GM23338 (cell line): ENCODE results near the gene LETMD1. TPM values are rescaled to one million over a fixed set of nuclear protein-coding genes. Genes with fewer than 3 reads are reported as not detected.

ENCODE experiments used
- ATAC-seq: fragments of 200-7000 bp; cut with Tn5 transposase; 3 replicates; pipeline ENCODE4 v1.9.1; 2020
- DNase-seq: peaks from one replicate; pipeline ENCODE4 v3.0.0-alpha.2; 2015; ENCODE audit warnings: low spot score
- H2AFZ ChIP-seq: fragments of 200-600 bp; sonication (generic); 2 replicates; pipeline ENCODE4 v1.8.0; 2016; ENCODE audit warnings: antibody characterized with exemption, mild to moderate bottlenecking, moderate library complexity
- H3F3A ChIP-seq: fragments of 200-600 bp; sonication (generic); replicated peaks from 2 replicates; pipeline ENCODE4 v1.8.0; 2017; ENCODE audit warnings: antibody characterized with exemption, mixed run types, low read depth
- H3K27ac ChIP-seq: fragments of 200-600 bp; sonication (generic); 2 replicates; pipeline ENCODE4 v1.6.1; 2016; ENCODE audit warnings: low read depth
- H3K27me3 ChIP-seq: fragments of 200-600 bp; sonication (generic); 2 replicates; pipeline ENCODE4 v1.8.0; 2016; ENCODE audit warnings: mild to moderate bottlenecking, mixed run types, moderate library complexity; ENCODE audit not compliant: insufficient read depth
- H3K36me3 ChIP-seq: fragments of 200-600 bp; sonication (generic); 2 replicates; pipeline ENCODE4 v1.8.0; 2016; ENCODE audit warnings: mild to moderate bottlenecking; ENCODE audit not compliant: insufficient read depth
- H3K4me1 ChIP-seq: fragments of 200-600 bp; sonication (generic); 2 replicates; pipeline ENCODE4 v1.8.0; 2016; ENCODE audit warnings: mild to moderate bottlenecking, moderate library complexity; ENCODE audit not compliant: insufficient read depth
- H3K4me2 ChIP-seq: fragments of 200-600 bp; sonication (generic); 2 replicates; pipeline ENCODE4 v1.7.1; 2017; ENCODE audit warnings: mixed run types
- H3K4me3 ChIP-seq: fragments of 200-600 bp; sonication (generic); 2 replicates; pipeline ENCODE4 v1.6.1; 2016; ENCODE audit warnings: mixed run types
- H3K79me2 ChIP-seq: fragments of 200-600 bp; sonication (generic); replicated peaks from 2 replicates; pipeline ENCODE4 v1.8.0; 2017; ENCODE audit warnings: mild to moderate bottlenecking; ENCODE audit not compliant: insufficient read depth
- H3K9me2 ChIP-seq: fragments of 200-600 bp; sonication (generic); 2 replicates; pipeline ENCODE4 v1.8.0; 2017; ENCODE audit not compliant: insufficient read depth
- H4K20me1 ChIP-seq: fragments of 200-600 bp; sonication (generic); replicated peaks from 2 replicates; pipeline ENCODE4 v1.8.0; 2017; ENCODE audit warnings: mild to moderate bottlenecking; ENCODE audit not compliant: insufficient read depth
- H3K27ac Mint-ChIP-seq: 2 replicates; pipeline ENCODE4 v1.8.0; 2020; ENCODE audit warnings: inconsistent platforms, mild to moderate bottlenecking, moderate library complexity, mixed read lengths
- H3K27me3 Mint-ChIP-seq: 3 replicates; pipeline ENCODE4 v1.8.0; 2022; ENCODE audit warnings: low read depth, mild to moderate bottlenecking, moderate library complexity, mixed read lengths, inconsistent platforms; ENCODE audit not compliant: insufficient read depth, poor library complexity
- H3K36me3 Mint-ChIP-seq: 3 replicates; pipeline ENCODE4 v1.8.0; 2021; ENCODE audit warnings: low read depth, mild to moderate bottlenecking, inconsistent platforms, moderate library complexity, mixed read lengths
- H3K4me1 Mint-ChIP-seq: 3 replicates; pipeline ENCODE4 v1.8.0; 2020; ENCODE audit warnings: mild to moderate bottlenecking, inconsistent platforms, mixed read lengths
- H3K4me3 Mint-ChIP-seq: 3 replicates; pipeline ENCODE4 v1.8.0; 2021; ENCODE audit warnings: moderate library complexity, mild to moderate bottlenecking, inconsistent platforms, mixed read lengths
- H3K9me3 Mint-ChIP-seq: 3 replicates; pipeline ENCODE4 v1.8.0; 2020; ENCODE audit warnings: moderate library complexity, mild to moderate bottlenecking, inconsistent platforms, mixed read lengths
- CREB1 ChIP-seq: fragments of 250-450 bp; sonication (Bioruptor Pico); IDR thresholded peaks from 2 replicates; pipeline ENCODE4 v1.5.0; 2020; ENCODE audit warnings: low read depth, mild to moderate bottlenecking, moderate library complexity
- EZH2 ChIP-seq: fragments of 200-600 bp; sonication (generic); IDR thresholded peaks from one replicate; pipeline ENCODE4 v1.8.0; 2017; ENCODE audit warnings: antibody characterized with exemption, mild to moderate bottlenecking, low read depth; ENCODE audit not compliant: unreplicated experiment
- EZH2phosphoT487 ChIP-seq: fragments of 200-600 bp; sonication (generic); IDR thresholded peaks from one replicate; pipeline ENCODE4 v1.8.1; 2018; ENCODE audit warnings: antibody characterized with exemption; ENCODE audit not compliant: unreplicated experiment
- JUNB ChIP-seq: IDR thresholded peaks from one replicate; pipeline ENCODE4 v1.6.1; 2016; ENCODE audit warnings: antibody characterized with exemption; ENCODE audit not compliant: unreplicated experiment
- NANOG ChIP-seq: IDR thresholded peaks from 2 replicates; pipeline ENCODE4 v1.6.1; 2016; ENCODE audit warnings: antibody characterized with exemption, borderline replicate concordance
- POLR2AphosphoS5 ChIP-seq: IDR thresholded peaks from 2 replicates; pipeline ENCODE4 v1.6.1; 2016; ENCODE audit warnings: antibody characterized with exemption, low read depth
- STAT1 ChIP-seq: IDR thresholded peaks from one replicate; pipeline ENCODE4 v1.6.1; 2016; ENCODE audit warnings: antibody characterized with exemption; ENCODE audit not compliant: unreplicated experiment
- ZNF114 ChIP-seq: fragments of 250-450 bp; sonication (Bioruptor Pico); IDR thresholded peaks from 2 replicates; pipeline ENCODE4 v1.5.0; 2020; ENCODE audit warnings: mild to moderate bottlenecking, moderate library complexity
- polyA plus RNA-seq: library from polyadenylated mRNA; unstranded; fragments of >200 nt; fragmentation: Nextera tagmentation; extraction: Ambion mirVana; gene quantifications from 2 replicates; pipeline ENCODE4 v1.2.1, GENCODE V29; 2016
- total RNA-seq: library from RNA; depleted of rRNA; stranded (reverse); fragments of >200 nt; shearing (Covaris generic); gene quantifications from 2 replicates; pipeline ENCODE4 v1.2.3, GENCODE V29; 2014
- TF ChIP-seq, protein P1 (sequence below): fragments of 250-450 bp; sonication (Bioruptor Pico); IDR thresholded peaks from 2 replicates; pipeline ENCODE4 v1.5.0; 2020; ENCODE audit warnings: mild to moderate bottlenecking, moderate library complexity
- TF ChIP-seq, protein P2 (sequence below), 2 experiments: fragments of 200-600 bp in 1 of 2; sonication (generic) in 1 of 2; conservative IDR thresholded peaks; 2 replicates each; pipeline versions ENCODE4 v1.5.1 to v1.6.1; 2016 to 2017; ENCODE audit warnings: antibody characterized with exemption in 2 of 2, low read depth in 2 of 2, mild to moderate bottlenecking in 2 of 2, moderate library complexity in 1 of 2

LETMD1 gene
- total and polyA plus RNA-seq, 2 experiments from 2014 or later, result 15.7 to 29.9 TPM

DNA sequence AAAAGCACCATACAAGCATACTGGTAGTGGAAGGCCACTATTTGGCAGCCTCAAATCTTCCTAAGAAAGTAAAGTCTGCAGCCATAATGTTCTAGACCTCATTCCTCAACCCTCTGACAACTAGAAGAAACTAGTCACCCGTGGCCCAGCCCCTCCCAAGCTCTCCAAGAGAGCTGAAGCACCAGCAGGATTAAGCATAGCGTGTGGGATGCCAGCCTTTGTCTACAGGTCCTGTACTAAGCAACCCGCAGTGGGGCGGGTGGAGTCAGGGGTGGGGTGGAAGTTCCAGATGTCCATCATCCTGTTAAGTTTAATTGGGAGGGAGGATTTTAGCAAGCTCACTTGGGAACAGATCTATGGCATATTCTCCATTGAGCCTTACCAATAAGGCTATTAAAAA, 36.2 kb upstream of the LETMD1 start:
- H3K79me2 ChIP-seq, result peaks cover 82% of the 10 kb centered on the region
- peaks cover 18% of the 10 kb centered on the region for H3K36me3 Mint-ChIP-seq
- H3K27ac Mint-ChIP-seq, result peak overlapping the region; percentile 82

DNA sequence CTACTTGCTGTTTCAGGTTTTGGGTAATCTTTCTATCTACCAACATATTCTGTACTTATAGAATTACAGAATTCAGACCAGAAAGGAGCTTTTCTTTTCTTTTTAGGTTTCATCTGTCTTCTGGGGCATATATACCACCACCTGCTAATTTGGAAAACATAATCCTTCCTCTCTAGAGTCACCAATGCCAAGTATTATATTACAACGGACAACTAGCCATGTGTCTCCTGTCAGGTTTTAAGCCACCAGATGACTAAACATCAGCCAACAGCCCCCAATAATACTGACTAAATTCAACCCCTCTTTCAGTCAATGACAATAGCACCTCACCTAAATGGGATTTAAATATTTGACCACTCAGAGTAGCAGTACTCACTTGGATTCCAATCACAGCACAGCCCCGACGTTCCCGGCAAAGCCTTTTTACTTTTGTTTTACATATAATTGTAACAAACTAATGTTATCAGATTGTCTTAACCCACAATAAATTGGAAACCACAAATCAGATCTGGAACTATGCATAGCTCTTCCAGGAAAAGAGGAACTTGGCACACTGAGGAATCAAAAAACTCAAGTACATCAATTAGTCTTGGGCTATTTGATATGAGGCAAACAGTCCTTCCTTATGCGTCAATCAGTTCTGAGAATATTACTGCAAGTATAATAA, 35.4 kb upstream of the LETMD1 start:
- H3K4me3 Mint-ChIP-seq, result no peak overlapping the region
- Histone ChIP-seq H3K27ac (peak overlapping the region; percentile 42; the same call in 1 of the 2 replicates), H2AFZ (no peak overlapping the region), H3K4me1 (peaks cover 10% of the 10 kb centered on the region), H3K36me3 (no peaks in the 10 kb centered on the region), H3K4me3 (no peak overlapping the region), H3K4me2 (no peak overlapping the region), H3K27me3 (no peaks in the 10 kb centered on the region), H3K9me2 (no peaks in the 10 kb centered on the region), H4K20me1 (peaks cover 3% of the 10 kb centered on the region), H3K79me2 (peaks cover 87% of the 10 kb centered on the region), H3F3A (no peaks in the 10 kb centered on the region)
- no peak overlapping the region for H3K27ac Mint-ChIP-seq
- H3K36me3 Mint-ChIP-seq, result peaks cover 11% of the 10 kb centered on the region; the same call in 2 of the 3 replicates
- peaks cover 15% of the 10 kb centered on the region; the same call in 2 of the 3 replicates for H3K4me1 Mint-ChIP-seq
- H3K9me3 Mint-ChIP-seq, result no peaks in the 10 kb centered on the region
- DNase-seq (no peak), ATAC-seq (no peak)
- peaks cover 9% of the 10 kb centered on the region for H3K27me3 Mint-ChIP-seq
- TF ChIP-seq STAT1 (no peak), EZH2phosphoT487 (no peak), EZH2 (no peak), POLR2AphosphoS5 (no peak), ZNF114 (CRISPR knock-in tag) (no peak), NANOG (no peak), JUNB (no peak), CREB1 (CRISPR knock-in tag) (no peak)
- TF ChIP-seq, protein P1, sequence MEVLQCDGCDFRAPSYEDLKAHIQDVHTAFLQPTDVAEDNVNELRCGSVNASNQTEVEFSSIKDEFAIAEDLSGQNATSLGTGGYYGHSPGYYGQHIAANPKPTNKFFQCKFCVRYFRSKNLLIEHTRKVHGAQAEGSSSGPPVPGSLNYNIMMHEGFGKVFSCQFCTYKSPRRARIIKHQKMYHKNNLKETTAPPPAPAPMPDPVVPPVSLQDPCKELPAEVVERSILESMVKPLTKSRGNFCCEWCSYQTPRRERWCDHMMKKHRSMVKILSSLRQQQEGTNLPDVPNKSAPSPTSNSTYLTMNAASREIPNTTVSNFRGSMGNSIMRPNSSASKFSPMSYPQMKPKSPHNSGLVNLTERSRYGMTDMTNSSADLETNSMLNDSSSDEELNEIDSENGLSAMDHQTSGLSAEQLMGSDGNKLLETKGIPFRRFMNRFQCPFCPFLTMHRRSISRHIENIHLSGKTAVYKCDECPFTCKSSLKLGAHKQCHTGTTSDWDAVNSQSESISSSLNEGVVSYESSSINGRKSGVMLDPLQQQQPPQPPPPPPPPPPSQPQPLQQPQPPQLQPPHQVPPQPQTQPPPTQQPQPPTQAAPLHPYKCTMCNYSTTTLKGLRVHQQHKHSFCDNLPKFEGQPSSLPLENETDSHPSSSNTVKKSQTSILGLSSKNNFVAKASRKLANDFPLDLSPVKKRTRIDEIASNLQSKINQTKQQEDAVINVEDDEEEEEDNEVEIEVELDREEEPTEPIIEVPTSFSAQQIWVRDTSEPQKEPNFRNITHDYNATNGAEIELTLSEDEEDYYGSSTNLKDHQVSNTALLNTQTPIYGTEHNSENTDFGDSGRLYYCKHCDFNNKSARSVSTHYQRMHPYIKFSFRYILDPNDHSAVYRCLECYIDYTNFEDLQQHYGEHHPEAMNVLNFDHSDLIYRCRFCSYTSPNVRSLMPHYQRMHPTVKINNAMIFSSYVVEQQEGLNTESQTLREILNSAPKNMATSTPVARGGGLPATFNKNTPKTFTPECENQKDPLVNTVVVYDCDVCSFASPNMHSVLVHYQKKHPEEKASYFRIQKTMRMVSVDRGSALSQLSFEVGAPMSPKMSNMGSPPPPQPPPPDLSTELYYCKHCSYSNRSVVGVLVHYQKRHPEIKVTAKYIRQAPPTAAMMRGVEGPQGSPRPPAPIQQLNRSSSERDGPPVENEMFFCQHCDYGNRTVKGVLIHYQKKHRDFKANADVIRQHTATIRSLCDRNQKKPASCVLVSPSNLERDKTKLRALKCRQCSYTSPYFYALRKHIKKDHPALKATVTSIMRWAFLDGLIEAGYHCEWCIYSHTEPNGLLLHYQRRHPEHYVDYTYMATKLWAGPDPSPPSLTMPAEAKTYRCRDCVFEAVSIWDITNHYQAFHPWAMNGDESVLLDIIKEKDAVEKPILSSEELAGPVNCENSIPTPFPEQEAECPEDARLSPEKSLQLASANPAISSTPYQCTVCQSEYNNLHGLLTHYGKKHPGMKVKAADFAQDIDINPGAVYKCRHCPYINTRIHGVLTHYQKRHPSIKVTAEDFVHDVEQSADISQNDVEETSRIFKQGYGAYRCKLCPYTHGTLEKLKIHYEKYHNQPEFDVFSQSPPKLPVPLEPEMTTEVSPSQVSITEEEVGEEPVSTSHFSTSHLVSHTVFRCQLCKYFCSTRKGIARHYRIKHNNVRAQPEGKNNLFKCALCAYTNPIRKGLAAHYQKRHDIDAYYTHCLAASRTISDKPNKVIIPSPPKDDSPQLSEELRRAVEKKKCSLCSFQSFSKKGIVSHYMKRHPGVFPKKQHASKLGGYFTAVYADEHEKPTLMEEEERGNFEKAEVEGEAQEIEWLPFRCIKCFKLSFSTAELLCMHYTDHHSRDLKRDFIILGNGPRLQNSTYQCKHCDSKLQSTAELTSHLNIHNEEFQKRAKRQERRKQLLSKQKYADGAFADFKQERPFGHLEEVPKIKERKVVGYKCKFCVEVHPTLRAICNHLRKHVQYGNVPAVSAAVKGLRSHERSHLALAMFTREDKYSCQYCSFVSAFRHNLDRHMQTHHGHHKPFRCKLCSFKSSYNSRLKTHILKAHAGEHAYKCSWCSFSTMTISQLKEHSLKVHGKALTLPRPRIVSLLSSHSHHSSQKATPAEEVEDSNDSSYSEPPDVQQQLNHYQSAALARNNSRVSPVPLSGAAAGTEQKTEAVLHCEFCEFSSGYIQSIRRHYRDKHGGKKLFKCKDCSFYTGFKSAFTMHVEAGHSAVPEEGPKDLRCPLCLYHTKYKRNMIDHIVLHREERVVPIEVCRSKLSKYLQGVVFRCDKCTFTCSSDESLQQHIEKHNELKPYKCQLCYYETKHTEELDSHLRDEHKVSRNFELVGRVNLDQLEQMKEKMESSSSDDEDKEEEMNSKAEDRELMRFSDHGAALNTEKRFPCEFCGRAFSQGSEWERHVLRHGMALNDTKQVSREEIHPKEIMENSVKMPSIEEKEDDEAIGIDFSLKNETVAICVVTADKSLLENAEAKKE, result no peak
- TF ChIP-seq, protein P2, sequence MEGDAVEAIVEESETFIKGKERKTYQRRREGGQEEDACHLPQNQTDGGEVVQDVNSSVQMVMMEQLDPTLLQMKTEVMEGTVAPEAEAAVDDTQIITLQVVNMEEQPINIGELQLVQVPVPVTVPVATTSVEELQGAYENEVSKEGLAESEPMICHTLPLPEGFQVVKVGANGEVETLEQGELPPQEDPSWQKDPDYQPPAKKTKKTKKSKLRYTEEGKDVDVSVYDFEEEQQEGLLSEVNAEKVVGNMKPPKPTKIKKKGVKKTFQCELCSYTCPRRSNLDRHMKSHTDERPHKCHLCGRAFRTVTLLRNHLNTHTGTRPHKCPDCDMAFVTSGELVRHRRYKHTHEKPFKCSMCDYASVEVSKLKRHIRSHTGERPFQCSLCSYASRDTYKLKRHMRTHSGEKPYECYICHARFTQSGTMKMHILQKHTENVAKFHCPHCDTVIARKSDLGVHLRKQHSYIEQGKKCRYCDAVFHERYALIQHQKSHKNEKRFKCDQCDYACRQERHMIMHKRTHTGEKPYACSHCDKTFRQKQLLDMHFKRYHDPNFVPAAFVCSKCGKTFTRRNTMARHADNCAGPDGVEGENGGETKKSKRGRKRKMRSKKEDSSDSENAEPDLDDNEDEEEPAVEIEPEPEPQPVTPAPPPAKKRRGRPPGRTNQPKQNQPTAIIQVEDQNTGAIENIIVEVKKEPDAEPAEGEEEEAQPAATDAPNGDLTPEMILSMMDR (conservative IDR thresholded peaks at IDR 0.05; ENCODE audit: low read depth in 2 of 2), result no peak

More for the DNA sequence above, 36.2 kb upstream of the LETMD1 start:
- H3F3A ChIP-seq, result no peaks in the 10 kb centered on the region
- H3K4me1 Mint-ChIP-seq, result peaks cover 16% of the 10 kb centered on the region; the same call in 2 of the 3 replicates
- no peak overlapping the region for H3K4me3 ChIP-seq
- H3K4me2 ChIP-seq, result no peak overlapping the region
- no peaks in the 10 kb centered on the region for H3K9me2 ChIP-seq
- no peak overlapping the region for H3K27ac ChIP-seq
- no peak overlapping the region for H3K4me3 Mint-ChIP-seq
- no peaks in the 10 kb centered on the region for H3K36me3 ChIP-seq
- no peak for DNase-seq
- H3K9me3 Mint-ChIP-seq, result no peaks in the 10 kb centered on the region
- H4K20me1 ChIP-seq, result peaks cover 3% of the 10 kb centered on the region
- H2AFZ ChIP-seq, result no peak overlapping the region
- peak; percentile 70 for ATAC-seq
- peaks cover 11% of the 10 kb centered on the region for H3K27me3 Mint-ChIP-seq
- no peaks in the 10 kb centered on the region for H3K27me3 ChIP-seq
- TF ChIP-seq EZH2 (no peak), EZH2phosphoT487 (no peak), CREB1 (CRISPR knock-in tag) (no peak)
- peaks cover 10% of the 10 kb centered on the region for H3K4me1 ChIP-seq
